Activated naive CD8-positive, alpha-beta T cell (primary cell): ENCODE data around the gene SLC19A1.

ENCODE experiments used
- H3K27ac Mint-ChIP-seq: one replicate; pipeline ENCODE4 v1.8.0; 2021; ENCODE audit warnings: mixed read lengths
- H3K27me3 Mint-ChIP-seq: one replicate; pipeline ENCODE4 v1.8.0; 2021; ENCODE audit warnings: mixed read lengths
- H3K36me3 Mint-ChIP-seq: one replicate; pipeline ENCODE4 v1.8.0; 2021; ENCODE audit warnings: mixed read lengths
- H3K4me1 Mint-ChIP-seq: one replicate; pipeline ENCODE4 v1.8.0; 2021; ENCODE audit warnings: low read depth, mixed read lengths
- H3K4me3 Mint-ChIP-seq: one replicate; pipeline ENCODE4 v1.8.0; 2021; ENCODE audit warnings: mild to moderate bottlenecking, mixed read lengths
- H3K9me3 Mint-ChIP-seq: one replicate; pipeline ENCODE4 v1.8.0; 2021; ENCODE audit warnings: low read depth, mixed read lengths

Gene SLC19A1

DNA sequence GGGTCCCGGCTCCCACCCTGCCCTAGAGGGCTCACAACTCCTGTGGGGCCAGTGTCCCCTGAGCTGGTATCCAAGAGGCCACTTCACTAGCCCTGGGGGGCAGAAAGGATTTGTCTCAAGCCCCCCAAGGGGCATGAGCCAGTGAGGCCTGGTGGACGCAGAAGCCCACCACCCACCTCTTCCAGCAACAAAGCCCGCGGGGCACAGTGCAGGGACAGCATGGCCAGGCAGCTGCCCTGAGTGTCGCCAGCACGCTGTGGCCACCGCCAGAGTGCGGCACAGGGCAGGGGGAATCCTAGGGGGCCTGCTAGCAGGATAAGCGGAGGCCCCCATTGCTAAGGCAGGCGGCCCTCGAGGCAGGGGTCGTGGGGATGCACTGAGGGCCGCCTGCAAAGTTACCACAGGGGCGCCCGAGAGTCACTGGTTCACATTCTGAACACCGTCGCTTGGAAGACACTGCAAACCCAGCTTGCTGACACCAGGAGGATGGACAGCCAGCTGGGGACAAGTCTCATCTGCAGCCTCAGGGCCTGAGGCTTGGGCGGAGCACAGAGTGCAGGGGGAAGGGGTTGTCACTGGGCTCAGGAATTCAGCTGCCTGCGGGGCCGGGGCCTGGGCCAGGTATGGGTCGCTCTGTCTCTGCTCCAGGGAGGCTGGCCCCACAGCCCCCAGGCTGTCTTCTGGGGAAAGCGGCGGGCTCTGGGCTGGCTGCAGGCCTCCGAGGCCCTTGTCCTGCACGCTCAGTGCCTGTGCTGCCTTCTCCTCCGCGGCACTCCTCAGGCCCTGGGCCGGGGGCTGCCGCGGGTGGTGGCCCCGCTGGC, 26.8 kb downstream of the SLC19A1 start:
- H3K4me1 Mint-ChIP-seq, result peaks cover 6% of the 10 kb centered on the region
- H3K27me3 Mint-ChIP-seq, result no peaks in the 10 kb centered on the region
- H3K9me3 Mint-ChIP-seq, result peaks cover 21% of the 10 kb centered on the region
- no peak overlapping the region for H3K4me3 Mint-ChIP-seq
- no peak overlapping the region for H3K27ac Mint-ChIP-seq
- peaks cover 29% of the 10 kb centered on the region for H3K36me3 Mint-ChIP-seq

DNA sequence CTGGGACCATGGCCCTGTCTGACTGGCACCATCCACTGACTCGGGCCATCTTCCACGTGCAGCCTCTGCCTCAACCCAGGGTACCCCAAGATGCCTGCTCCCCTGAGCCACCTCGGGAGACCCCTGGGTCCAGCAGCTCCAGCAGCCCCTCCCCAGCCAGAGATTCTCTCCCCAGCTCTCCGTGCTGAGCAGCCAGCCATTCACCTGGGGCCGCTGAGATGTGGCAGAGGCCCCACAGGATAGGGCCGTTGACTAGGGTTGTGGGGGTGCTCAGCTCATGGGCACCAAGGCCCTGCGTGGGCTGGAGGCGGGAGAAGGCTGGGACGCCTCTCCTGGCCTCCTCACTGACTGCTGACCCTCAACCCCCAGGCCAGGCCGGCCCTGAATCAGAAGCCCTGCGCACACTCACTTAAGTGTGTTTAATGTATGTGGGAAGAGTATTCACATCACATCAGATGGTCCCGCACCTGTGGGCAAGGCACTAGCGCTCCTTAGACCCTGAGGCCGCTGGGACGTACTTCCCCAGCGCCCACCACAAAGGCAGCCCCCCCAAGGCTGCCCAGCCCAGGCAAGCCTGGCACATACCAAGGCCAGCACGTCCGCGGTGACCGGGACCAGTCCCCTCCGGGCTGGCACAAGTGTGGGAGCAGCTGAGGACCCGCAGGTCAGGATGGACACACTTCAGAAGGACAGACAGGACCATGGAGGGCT, 27.8 kb downstream of the SLC19A1 start:
- peaks cover 6% of the 10 kb centered on the region for H3K4me1 Mint-ChIP-seq
- H3K36me3 Mint-ChIP-seq, result peaks cover 20% of the 10 kb centered on the region
- H3K27me3 Mint-ChIP-seq, result no peaks in the 10 kb centered on the region
- H3K4me3 Mint-ChIP-seq, result no peak overlapping the region
- H3K9me3 Mint-ChIP-seq, result peaks cover 13% of the 10 kb centered on the region
- no peak overlapping the region for H3K27ac Mint-ChIP-seq

DNA sequence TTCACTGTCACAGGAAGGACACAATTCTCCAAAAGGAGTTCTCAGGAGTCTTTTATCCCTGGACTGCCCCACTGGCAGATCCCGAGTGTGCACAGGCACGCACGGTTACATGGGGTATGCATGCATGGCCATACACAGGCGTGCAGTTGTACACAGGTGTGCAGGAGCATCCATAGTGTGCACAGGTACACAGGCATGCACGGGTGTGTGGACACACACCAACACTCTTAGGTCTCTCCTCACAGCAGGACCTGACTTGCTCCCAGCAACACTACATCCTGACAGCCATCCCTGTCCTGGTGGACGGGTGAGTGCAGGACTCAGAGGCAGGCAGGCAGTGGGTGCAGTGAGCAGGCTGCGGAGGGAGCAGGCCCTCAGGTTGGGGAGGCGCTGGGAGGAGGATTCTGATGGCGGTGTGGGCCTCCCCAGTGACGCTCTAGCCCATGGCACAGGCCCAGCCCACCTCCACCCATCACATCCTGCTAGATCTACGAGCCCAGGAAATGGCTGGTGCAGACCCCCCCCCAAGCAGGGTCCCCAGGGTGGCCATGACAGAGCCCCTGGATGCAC, 28.4 kb downstream of the SLC19A1 start:
- Mint-ChIP-seq H3K4me3 (no peak overlapping the region), H3K27me3 (no peaks in the 10 kb centered on the region), H3K4me1 (peaks cover 6% of the 10 kb centered on the region), H3K27ac (no peak overlapping the region), H3K9me3 (peaks cover 6% of the 10 kb centered on the region), H3K36me3 (peaks cover 13% of the 10 kb centered on the region)

DNA sequence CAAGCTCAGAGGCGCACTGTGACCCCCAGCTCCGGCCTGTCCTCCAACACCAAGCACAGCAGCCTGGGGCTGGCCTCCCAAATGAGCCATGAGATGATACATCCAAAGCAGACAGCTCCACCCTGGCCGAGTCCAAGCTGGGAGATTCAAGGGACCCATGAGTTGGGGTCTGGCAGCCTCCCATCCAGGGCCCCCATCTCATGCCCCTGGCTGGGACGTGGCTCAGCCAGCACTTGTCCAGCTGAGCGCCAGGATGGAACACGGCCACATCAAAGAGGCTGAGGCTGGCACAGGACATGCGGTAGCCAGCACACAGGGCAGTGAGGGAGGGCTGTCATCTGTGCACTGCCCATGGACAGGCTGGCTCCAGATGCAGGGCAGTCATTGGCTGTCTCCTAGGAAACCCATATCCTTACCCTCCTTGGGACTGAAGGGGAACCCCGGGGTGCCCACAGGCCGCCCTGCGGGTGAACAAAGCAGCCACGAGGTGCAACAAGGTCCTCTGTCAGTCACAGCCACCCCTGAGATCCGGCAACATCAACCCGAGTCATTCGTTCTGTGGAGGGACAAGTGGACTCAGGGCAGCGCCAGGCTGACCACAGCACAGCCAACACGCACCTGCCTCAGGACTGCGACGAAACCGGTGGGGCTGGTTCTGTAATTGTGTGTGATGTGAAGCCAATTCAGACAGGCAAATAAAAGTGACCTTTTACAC, 29.1 kb downstream of the SLC19A1 start:
- H3K9me3 Mint-ChIP-seq, result no peaks in the 10 kb centered on the region
- no peak overlapping the region for H3K27ac Mint-ChIP-seq
- H3K4me3 Mint-ChIP-seq, result no peak overlapping the region
- H3K27me3 Mint-ChIP-seq, result no peaks in the 10 kb centered on the region
- peaks cover 6% of the 10 kb centered on the region for H3K36me3 Mint-ChIP-seq
- peaks cover 3% of the 10 kb centered on the region for H3K4me1 Mint-ChIP-seq

DNA sequence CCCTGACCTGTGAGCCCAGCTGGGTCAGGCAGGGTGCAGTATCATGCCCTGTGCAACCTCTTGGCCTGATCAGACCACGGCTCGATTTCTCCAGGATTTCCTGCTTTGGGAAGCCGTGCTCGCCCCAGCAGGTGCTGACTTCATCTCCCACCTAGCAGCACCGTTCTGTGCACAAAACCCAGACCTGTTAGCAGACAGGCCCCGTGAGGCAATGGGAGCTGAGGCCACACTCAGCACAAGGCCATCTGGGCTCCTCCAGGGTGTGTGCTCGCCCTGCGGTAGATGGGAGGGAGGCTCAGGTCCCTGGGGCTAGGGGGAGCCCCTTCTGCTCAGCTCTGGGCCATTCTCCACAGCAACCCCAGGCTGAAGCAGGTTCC, 29.6 kb downstream of the SLC19A1 start:
- H3K27me3 Mint-ChIP-seq, result no peaks in the 10 kb centered on the region
- no peak overlapping the region for H3K4me3 Mint-ChIP-seq
- H3K4me1 Mint-ChIP-seq, result peaks cover 1% of the 10 kb centered on the region
- H3K27ac Mint-ChIP-seq, result no peak overlapping the region
- H3K9me3 Mint-ChIP-seq, result no peaks in the 10 kb centered on the region
- H3K36me3 Mint-ChIP-seq, result peaks cover 2% of the 10 kb centered on the region

DNA sequence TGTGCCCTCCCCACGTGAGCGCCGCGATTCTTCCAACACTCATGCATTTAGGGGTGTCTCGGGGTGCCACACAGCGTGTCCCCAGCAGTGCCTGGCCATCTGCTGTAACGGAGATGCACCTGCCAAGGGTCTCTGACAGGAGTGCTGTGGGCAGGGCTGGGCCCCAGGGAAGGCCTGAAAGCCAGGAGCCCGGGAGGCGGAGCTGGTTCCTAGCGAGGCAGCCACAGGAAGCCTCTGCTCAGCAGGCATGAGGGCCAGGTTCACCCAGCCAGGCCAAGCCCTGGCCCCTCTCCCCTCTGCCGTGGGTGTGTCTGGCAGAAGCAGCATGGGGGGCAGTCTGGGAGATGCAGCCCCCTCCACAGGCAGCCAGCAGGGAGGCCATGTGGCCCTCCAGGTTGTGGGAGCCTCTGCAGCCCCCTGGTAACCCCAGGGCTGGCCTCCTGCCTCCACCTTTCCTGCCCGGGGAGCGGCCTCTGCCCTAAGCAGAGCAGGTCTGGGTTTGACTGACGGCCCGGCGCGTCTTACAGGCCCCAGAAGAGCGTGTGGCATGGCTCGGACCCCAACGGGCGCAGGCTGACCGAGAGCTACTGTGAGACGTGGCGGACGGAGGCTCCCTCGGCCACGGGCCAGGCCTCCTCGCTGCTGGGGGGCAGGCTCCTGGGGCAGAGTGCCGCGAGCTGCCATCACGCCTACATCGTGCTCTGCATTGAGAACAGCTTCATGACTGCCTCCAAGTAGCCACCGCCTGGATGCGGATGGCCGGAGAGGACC, 30.4 kb downstream of the SLC19A1 start:
- Mint-ChIP-seq H3K27me3 (no peaks in the 10 kb centered on the region), H3K4me3 (no peak overlapping the region), H3K9me3 (no peaks in the 10 kb centered on the region), H3K36me3 (peaks cover 2% of the 10 kb centered on the region), H3K27ac (no peak overlapping the region), H3K4me1 (peaks cover 2% of the 10 kb centered on the region)

DNA sequence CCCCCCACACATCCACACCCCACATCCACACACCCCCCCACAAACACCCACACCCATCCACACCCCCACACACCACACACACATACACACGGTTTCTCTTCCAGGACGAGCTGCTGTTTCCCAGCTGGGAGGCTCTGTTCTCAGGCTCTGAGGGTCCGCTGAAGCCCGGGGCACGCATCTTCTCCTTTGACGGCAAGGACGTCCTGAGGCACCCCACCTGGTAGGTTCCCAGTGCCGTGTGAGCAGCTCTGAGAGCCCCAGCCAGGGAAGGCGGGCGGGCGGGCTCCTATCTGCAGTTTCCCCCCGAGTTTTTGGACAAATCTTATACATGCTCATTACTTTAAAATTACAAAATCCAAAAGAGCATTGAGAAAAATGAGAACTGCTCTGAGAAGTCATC, 31.2 kb downstream of the SLC19A1 start:
- no peak overlapping the region for H3K4me3 Mint-ChIP-seq
- no peaks in the 10 kb centered on the region for H3K27me3 Mint-ChIP-seq
- no peak overlapping the region for H3K27ac Mint-ChIP-seq
- H3K36me3 Mint-ChIP-seq, result peaks cover 2% of the 10 kb centered on the region
- H3K4me1 Mint-ChIP-seq, result peaks cover 2% of the 10 kb centered on the region
- H3K9me3 Mint-ChIP-seq, result no peaks in the 10 kb centered on the region

DNA sequence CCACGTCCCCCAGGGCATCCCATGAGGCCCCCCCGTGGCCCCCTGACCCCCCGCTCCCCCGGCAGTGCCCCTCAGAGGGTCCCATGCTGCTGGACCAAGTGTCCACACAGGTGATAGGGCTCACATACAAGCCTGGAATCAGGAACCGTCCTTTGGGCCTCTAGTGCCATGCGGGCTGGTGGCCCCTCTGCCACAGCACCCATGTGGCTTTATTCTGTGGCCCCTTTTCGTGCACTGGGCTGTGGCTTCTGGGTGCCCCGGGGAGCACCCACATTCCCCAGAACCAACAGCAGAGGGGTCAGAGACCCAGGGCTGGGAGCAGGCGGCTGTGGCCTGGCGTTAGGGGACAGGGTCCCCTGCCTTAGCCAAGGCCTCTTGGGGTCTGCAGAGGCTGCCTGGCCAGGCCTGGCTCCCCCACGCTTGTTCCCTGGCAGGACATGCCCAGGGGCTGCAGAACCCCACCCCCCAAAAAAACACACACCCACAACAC, 31.7 kb downstream of the SLC19A1 start:
- H3K9me3 Mint-ChIP-seq, result no peaks in the 10 kb centered on the region
- H3K36me3 Mint-ChIP-seq, result peaks cover 2% of the 10 kb centered on the region
- peaks cover 2% of the 10 kb centered on the region for H3K4me1 Mint-ChIP-seq
- H3K27me3 Mint-ChIP-seq, result no peaks in the 10 kb centered on the region
- H3K27ac Mint-ChIP-seq, result no peak overlapping the region
- no peak overlapping the region for H3K4me3 Mint-ChIP-seq

DNA sequence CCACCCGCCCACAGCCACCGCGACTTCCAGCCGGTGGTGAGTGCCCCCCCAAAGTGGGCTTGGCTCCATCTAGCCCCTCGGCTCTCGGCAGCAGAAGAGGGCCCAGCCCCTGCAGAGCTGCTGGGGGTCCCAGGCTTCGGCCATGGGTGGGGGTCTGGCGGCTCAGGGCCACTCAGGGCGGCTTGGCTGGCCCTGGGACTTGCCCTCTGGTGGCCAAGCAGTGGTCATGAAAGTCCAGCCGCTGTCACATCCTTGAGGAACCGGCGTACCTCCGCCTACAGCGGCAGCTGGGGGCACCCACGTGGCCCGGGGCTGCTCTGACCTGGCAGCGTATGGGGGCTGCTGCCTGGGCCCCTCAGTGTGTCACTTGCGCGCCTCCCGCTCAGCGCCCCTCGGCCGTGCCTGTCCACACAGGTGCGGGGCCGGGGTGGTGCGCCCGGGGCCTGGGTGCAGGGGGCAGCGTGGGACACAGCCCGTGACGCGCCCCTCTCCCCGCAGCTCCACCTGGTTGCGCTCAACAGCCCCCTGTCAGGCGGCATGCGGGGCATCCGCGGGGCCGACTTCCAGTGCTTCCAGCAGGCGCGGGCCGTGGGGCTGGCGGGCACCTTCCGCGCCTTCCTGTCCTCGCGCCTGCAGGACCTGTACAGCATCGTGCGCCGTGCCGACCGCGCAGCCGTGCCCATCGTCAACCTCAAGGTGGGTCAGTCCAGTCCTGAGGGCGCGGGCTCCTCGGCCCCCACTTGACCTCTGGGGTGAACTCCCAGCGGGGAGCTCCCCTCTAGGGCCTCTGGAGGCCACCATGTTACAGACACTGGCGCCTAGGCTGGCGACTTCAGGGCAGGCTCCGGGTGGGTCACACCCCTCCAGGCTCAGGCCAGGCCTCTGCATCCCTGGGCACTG, 32.4 kb downstream of the SLC19A1 start:
- peaks cover 2% of the 10 kb centered on the region for H3K36me3 Mint-ChIP-seq
- no peaks in the 10 kb centered on the region for H3K9me3 Mint-ChIP-seq
- no peaks in the 10 kb centered on the region for H3K27me3 Mint-ChIP-seq
- H3K4me3 Mint-ChIP-seq, result no peak overlapping the region
- H3K27ac Mint-ChIP-seq, result no peak overlapping the region
- peaks cover 2% of the 10 kb centered on the region for H3K4me1 Mint-ChIP-seq

DNA sequence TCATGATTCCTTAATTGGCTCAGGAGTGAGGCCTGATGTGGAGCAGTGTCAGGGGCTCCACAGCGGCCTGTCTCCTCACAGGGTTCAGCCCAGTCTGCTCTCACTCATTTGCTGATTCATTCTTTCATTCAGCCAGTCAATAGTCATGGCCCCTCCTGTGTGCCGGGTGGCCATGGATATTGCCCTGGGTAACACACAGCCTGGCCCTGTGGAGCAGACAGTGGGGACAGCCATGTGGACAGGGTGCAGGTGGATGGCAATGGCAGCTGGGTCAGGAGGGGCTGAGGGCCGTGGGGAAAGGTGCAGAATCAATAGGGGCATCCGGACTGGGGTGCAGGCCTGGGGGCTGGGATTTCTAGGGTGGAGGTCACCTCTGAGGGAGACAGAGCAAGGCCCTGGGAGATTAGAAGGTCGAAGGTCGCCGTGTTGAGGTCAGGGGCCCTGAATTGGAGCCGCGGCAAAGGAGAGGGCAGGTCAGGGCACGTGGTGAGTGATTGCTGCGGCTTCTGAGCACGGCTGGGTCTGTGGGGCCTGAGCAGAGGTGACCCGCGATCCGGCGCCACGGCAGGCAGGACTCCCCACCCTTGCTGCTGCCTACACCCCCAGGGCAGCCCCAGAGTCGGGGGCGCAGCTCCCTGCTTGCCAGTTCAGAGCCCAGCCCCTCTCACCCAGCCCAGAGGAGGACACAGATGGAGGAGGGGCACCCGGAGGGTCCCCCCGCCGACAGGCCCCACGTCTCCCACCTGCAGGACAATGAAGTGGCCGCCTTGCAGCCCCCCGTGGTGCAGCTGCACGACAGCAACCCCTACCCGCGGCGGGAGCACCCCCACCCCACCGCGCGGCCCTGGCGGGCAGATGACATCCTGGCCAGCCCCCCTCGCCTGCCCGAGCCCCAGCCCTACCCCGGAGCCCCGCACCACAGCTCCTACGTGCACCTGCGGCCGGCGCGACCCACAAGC, 33.4 kb downstream of the SLC19A1 start:
- peaks cover 2% of the 10 kb centered on the region for H3K4me1 Mint-ChIP-seq
- peaks cover 2% of the 10 kb centered on the region for H3K36me3 Mint-ChIP-seq
- peak overlapping the region; percentile 77 for H3K27ac Mint-ChIP-seq
- H3K4me3 Mint-ChIP-seq, result no peak overlapping the region
- no peaks in the 10 kb centered on the region for H3K9me3 Mint-ChIP-seq
- H3K27me3 Mint-ChIP-seq, result no peaks in the 10 kb centered on the region

DNA sequence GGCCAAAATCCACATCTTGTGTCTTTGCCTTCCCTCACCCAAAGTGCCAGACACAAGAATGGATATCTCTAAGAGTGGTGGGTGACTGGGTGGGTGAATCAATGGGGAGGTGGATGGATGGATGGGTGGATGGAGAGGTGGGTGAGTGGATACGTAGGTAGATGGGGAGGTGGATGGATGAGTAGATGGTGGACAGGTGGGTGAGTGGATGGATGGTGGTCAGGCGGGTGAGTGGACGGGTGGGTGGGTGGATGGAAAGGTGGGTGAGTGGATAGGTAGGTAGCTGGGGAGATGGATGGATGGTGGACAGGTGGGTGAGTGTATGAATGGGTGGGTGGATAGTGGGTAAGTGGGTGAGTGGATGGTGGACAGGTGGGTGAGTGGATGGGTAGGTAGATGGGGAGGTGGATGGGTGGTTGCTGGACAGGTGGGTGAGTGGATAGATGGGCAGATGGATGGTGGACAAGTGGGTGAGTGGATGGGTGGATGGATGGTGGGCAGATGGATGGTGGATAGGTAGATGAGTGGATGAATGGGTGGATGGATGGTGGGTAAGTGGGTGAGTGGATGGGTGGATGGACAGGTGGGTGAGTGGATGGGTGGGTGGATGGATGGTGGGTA, 34.2 kb downstream of the SLC19A1 start:
- H3K27me3 Mint-ChIP-seq, result no peaks in the 10 kb centered on the region
- H3K27ac Mint-ChIP-seq, result peak overlapping the region; percentile 77
- no peaks in the 10 kb centered on the region for H3K9me3 Mint-ChIP-seq

DNA sequence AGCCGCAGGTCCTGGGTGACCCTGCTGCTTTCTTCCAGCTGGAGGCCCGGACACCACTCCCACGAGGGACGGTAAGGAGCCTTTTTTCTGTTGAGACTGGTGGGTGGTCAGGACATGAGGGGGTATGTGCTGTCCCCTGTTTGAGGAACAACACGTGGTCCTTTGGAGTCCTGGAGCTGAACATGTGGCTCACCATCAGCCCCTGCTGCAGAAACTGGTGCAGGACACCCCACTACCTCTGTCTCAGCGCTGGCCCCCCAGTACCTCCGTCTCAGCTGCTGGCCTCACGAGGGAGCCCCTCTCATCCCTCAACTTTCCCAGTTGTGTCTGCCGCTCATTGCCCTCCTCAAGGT, 34.7 kb downstream of the SLC19A1 start:
- no peaks in the 10 kb centered on the region for H3K9me3 Mint-ChIP-seq
- H3K27ac Mint-ChIP-seq, result no peak overlapping the region
- no peak overlapping the region for H3K4me3 Mint-ChIP-seq
- H3K27me3 Mint-ChIP-seq, result no peaks in the 10 kb centered on the region
- peaks cover 2% of the 10 kb centered on the region for H3K4me1 Mint-ChIP-seq
- H3K36me3 Mint-ChIP-seq, result no peaks in the 10 kb centered on the region

More for the DNA sequence above, 34.2 kb downstream of the SLC19A1 start:
- H3K4me1 Mint-ChIP-seq, result peaks cover 2% of the 10 kb centered on the region
- no peak overlapping the region for H3K4me3 Mint-ChIP-seq
- H3K36me3 Mint-ChIP-seq, result no peaks in the 10 kb centered on the region
